GM19397 (cell line): ENCODE data around the gene DCDC1.

ENCODE experiments used
- ATAC-seq: cut with Tn5 transposase; IDR thresholded peaks from one replicate; pipeline ENCODE4 v1.9.1; 2021; ENCODE audit warnings: mild to moderate bottlenecking, moderate library complexity; ENCODE audit not compliant: unreplicated experiment

DCDC1 gene

DNA sequence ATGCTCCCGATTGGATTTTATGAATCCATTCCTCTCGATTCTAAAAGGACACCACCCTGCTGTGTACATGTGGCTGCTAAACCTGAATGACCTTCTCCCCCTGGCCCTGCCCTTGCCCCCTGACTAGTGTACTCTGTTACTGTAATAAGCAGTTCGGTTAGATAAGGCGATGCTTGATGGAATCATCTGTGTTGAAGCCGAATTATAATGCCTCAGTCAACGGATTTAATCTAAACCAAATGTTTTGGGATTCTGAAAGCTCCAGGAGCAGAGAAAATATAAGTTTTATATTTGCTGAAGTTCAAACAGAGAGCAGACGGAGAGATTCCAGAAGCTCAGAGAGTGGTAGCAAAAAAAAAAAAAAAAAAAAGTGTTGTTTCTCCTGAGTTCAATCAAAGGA, 508.0 kb downstream of the DCDC1 start:
- no peak for ATAC-seq

DNA sequence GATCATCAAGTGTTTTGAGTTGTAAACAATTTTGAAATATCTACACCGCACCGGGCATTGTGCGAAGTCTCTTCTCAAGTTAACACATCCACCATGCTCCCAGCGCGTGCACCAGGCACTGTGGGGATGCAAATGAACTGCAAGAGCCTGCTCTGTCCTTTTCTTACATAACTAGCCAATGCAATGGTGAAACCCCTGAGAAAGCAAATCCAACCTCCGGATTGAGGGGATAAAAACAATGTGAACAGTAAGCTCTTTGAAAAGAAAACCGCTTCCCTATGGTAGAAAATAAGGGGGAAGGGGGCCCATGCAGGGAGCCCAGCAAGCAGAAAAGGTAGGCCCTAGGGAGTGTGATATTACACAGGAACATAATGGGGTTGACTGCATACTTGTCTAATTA, 508.5 kb downstream of the DCDC1 start:
- ATAC-seq, result no peak

DNA sequence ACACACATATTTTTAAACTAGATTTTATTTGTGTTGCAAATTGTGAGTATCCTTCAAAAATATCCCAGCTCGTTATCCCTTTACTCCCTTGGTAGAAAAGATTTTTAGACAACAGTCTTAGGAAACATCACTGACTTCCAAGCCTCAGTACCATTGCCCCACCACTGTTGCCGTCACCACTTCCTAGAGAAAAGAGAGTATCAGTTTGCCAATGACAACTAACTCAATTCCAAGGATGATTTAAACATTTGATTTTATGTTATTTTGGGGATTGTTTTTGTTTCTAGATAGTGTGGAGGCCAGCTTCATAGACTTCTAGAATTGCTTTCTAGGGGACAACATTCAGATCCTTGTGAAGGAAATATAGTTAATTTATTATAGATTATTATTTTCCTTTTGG, 509.4 kb downstream of the DCDC1 start:
- no peak for ATAC-seq

DNA sequence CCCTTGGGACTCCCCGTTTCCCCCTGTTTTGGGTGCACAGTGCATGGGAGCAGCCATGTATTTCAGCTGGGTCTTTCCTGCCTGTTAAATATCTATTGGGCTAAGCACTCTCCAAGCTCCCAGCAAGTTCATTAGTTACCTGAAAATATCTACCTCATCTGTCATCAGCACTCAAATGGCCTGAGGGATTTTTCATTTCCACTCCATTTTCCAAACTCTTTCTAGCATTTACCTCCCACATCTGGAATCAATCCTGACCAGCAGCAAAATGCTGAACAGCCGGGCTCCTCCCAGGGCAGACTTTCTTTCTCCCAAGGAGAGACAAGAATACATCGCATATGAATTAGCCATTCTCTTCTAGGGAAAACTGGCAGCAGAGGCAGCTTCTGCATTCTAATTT, 509.9 kb downstream of the DCDC1 start:
- ATAC-seq, result no peak

DNA sequence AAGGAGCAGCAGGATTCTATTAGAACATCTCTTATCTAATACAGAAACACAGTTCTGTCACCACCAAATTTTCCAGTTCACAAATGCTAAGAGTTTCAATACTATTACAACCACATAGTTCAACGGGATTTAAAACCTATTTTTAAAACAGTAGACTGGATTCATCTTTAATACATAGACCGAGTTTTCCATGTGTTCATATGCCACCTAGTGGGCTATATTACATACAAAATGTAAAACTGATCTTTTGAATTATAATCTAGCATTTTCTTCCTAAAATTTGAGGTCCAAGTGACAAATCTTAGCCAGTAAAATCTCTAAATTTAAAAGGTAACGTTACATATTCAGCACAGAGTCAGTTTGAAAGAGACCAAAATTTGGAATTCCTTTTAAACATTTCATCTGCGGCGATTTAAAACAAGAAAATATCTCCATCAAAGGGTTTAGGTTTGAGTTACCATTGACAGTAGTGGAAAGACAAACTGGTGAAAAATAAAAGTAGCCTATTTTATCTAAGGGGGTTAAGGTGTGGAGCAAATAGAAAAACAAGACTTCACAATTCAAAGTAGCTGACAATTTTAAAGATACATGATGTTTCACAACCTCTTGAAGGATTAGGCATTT, 514.0 kb downstream of the DCDC1 start:
- ATAC-seq, result no peak

DNA sequence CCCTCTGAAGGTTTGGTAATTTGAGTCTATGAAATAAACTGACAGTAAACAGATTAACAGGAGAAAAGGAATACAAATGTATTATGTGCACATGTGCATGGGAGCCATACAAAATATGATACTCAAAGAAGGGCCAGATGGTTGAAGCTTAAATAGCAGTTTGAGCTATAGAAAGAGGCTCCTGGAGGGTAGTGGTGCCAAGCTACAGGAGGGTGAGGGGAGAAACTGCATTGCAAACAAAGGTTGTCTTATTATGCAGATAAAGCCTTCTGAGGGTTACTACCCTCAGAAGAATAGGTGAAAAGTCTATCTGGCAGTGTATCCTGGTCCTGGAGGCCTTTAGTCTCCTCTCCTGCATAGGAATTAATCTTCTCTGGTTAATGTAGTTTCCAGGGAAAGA, 516.1 kb downstream of the DCDC1 start:
- no peak for ATAC-seq

DNA sequence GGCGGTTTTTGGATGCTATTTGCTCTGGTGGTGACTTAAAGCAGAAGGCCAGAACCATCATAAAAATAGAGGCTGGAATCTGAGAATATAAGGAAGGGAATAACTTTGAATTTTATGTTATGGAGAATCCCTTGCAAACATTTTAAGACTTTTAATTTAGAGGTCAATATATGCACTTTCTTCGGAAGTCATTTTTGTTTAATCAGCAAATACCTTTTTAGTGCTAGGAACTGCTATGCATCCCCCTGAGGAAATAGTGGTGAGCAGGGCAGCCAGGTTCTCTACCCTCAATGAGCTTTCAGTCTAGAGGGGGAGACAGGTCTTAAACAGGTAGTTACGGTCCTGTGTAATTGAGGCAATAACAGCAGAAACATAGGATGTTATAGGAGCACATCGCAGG, 516.9 kb downstream of the DCDC1 start:
- no peak for ATAC-seq

DNA sequence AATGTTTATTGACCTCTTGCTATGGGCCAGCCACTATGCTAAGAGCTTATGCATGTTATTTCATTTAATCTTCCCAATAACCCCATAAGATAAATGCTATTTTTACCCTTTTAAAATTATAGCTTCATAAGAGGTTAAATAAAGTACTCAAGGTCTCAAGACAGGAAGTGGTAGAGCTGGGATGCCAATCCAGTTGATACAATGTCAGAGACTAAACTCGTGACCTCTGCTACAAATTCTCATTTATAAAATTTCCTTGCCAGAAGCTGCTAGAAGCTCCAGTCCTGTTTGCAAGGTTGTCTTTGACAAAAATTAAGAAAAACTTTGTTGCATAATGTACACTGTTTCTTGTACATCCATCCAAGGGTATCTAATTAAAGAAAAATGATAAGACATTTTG, 517.4 kb downstream of the DCDC1 start:
- ATAC-seq, result no peak

DNA sequence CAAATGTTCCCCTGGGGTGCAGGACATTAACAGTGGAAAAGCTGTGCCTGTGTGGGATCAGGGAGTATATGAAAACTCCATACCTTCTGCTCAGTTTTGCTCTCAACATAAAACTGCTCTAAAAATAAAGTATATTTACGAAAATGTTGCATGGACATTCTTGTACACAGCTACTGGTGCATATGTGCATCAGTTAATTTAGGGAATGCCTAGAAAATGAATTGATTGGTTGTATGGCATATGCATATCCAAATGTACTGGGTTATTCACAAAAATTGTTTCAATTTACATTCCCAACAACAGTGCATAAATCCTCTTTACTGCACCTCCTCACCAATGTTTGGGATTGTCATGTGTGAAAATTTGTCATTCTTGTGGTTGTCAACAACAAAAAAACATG, 532.3 kb downstream of the DCDC1 start:
- no peak for ATAC-seq

DNA sequence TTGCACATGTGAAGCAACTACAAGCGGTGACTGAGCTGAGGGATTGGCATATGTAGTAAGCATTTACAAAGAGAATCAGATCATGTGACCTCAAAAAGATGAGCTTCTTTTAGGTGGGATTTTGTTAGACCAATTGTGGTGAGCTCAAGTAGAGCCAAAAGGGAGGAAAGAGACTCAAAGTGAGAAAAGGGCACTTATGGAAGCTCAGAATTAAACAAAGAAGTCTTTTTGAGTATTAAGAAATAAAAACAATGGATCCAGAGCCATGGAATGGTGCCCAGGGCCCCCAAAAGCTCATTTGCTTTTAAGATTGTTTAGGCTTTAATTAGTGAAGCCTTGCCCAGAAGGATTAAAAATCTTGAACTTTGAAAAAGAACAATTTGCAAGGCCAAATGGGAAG, 536.7 kb downstream of the DCDC1 start:
- ATAC-seq, result no peak

DNA sequence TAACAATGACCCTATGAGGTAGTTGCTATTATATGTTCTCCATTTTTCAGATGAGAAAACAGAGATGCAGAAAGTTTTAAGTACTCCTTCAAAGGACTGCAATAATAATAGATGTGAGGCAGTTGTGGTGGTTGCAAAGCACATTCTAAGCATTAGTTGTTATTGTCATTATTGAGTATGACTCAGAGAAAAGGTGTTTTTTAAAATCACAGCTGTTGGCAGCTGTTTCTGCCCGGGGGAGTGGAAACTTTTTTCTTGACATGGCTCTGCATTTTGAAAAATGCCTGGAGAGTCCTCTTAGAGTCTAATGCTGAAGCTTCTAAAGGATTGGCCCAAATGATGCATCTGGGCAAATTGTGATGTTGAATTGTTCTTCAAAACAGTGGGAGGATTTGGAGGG, 538.9 kb downstream of the DCDC1 start:
- ATAC-seq, result no peak

DNA sequence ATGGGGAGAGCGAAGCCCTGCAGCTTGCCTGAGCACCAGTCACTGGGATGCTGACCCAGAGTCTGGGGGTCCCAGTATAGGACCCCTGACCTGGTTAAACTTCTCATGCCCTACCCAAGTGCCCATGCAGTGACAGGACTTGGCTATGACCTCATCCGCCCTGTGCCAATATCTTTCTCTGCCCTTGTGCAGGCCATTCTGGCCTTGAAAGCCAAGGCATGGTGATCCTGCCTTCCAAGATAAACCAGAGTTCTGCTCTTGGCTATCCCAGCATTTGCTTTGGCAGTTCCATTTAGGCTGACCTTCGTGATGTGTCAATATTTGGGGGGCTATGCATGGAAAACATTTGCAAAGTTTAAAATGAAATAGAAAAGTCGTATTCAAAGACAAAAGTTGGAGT, 542.6 kb downstream of the DCDC1 start:
- no peak for ATAC-seq

DNA sequence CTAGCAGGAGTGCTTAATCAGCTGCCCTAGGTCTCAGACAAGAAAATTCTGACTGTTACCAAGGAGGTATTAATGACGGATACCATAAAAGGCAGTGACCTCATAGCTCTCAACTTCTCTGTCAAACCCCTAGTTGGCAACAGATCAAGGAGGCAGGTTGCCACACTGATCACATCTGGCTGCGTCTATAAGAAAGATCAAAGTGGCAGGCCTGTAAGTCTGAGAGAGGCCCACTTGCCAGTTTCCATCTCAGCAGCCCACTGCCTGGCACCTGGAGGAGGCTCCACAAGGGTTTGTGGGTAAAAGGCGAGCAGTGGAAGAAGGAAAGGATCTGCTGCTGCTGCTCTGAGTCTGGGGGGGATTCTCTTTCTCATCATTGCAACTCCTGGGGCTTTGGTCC, 543.8 kb downstream of the DCDC1 start:
- ATAC-seq, result no peak

DNA sequence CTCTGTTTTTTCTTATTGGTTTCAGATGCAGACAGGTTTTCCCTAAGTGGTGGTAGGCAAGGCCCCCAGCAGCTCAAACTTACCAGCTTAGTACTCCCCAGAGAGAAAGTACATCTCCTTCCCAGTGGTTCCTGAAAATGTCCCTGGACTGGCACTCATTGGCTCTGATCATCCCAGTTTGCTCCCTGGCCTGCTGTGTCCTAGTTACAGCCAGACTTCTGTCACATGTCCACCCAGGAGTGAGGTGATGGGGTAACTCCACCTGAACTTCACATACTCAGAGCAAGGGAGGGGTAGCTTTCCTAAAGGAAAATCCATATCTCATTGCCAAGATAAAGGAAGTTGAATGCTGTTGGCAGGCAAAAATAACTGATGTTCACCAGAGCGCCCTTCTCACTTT, 546.4 kb downstream of the DCDC1 start:
- ATAC-seq, result no peak

DNA sequence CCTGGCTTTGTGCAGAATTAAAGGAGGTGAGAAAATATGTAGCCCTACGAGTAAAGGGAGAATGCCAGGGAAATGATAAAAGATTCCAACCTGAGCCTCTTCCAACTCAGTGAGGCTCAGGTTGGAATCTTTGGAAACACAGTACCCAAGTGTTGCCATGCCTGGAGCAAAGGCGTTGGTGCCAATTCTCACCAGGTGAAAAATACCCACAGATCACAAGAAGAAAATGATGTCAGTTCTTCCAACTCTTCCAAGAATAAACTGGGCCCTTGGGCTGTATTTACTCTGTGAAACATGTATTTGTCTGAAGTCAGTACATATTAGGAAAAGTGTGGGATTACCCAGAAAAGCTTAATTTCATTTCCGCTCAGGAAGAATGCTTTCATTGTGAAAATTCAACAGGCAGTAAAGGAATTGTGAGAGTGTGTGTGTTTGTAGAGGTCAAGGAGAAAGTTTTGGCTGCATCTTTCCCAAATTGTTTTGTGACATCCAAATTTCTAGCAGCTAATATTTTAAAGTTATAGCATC, 548.0 kb downstream of the DCDC1 start:
- no peak for ATAC-seq

DNA sequence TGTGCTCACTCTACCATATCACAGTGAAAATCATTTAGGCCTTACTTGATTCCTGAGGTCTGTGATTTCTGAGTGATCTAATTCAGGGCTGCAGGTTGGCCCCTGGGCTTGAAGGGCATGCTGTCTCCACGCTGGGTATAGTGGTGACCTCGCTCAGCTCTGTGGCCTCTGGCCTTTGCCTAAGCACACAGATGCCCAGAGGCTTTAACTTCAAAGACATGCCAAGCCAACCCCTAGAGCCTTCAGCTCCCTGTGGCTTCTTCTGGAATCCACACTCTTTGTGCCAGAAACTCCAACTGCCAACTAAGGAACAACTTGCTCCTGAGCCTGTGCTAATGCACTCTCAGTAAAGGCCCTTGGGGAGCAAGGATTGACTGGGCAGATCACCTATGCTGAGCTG, 550.8 kb downstream of the DCDC1 start:
- ATAC-seq, result no peak

DNA sequence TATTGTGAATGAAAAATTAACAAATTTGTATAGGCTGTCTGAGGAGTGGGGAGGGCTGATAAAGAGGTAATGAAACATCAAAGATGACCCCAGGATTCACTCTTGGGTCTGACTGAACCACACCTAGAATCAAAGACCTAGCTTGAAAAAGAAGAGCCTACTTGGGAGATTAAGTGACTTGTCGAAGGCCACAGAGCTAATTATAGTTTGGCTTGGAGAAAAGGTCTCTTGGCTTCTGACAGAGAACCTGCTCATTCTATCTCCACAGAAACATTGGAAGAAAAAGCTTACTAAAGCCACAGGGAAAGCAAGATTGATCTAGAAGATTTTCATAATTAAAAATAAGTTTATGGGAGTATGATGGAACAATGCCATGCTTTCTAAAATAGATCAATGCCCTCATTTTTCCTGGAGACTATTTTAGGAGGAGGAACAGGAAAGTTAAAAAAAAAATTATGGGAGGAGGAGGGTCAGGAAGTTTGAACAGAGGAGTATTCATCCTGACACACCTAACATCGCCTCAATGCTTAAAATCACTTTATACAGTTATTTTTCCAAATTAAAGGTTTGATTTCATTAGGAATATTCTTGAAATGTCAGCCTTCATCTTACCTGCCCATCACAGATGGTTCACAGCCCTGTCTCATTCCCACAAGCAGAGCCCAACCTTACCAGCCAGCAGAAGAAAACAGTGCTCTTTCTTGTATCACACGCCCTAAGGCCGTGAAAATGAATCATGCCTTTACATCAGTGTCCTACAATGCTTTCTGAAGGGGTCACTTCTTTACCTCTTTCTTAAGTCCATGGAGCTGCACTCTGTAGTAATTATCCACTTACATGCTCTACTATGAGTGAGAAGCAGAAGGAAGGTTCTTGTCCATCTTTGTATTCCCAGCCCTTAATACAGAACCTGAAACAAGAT, 552.3 kb downstream of the DCDC1 start:
- no peak for ATAC-seq

DNA sequence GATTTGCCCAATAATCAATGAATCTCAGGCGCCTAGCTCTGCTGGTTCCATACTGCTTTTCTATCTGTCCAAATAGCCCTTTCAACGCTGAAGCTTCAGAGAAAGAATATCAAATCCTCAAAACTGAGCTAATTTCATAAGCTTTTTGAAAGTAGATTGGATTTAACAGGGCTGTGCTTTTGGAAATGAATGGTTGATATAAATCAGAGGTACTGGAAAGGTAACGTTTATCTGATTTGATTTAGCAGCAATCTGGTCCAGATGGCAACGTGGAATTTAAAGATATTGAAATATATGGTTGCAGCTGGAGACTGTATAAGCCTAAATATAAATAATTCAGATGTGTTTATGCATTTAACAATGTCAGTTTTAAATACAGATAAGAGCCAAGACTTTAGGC, 553.9 kb downstream of the DCDC1 start:
- ATAC-seq, result no peak

DNA sequence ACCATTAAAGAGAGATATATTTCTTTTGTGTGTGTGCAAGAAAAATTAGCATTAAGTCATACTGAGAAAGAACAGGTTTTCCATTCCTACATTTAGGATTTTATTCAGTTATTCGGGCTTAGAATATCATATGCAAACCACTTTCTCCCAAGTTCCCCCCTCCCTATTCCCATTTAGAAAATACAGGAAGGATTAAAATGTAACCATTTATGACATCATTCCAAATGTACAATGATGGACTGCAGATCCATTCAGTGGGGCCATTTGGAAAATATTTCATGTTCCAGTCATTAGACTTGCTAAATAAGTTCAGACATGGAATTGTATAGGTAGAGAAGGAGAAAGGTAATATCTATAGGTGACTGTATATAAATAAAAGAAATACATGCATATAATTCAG, 554.8 kb downstream of the DCDC1 start:
- no peak for ATAC-seq
